ENCODE data around the gene DYNLT5.
A peak's percentile ranks its signal among the peaks of the same experiment; 100 is the strongest.

DYNLT5 gene

DNA sequence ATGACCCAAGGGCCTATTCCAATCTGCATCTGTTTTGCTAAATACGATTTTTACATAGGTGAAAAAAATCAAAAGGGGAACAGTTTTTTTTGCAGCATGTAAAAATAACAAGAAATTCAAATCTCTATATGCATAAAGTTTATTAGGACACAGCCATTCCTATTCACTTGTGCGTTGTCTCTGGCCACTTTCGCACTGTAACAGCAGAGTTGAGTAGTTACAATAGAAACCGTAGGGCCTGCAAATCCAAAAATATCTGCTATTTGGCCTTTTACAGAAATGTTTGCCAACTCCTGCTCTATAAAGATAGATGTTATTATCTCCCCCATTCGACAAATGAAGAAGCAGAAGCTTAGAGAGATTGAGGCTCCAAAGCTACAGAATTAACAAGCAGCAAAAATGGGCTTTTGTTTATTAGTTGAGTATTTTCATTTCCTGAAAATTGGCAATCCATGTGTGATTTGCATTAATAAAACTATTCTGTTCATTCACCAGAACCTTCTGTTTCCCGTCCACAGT is 5.5 kb downstream of the DYNLT5 start (continued):
- TF ChIP-seq ZNF518A (tag by site-specific recombination; conservative IDR thresholded peaks at IDR 0.05; ENCODE audit: low read depth) = no peak

DNA sequence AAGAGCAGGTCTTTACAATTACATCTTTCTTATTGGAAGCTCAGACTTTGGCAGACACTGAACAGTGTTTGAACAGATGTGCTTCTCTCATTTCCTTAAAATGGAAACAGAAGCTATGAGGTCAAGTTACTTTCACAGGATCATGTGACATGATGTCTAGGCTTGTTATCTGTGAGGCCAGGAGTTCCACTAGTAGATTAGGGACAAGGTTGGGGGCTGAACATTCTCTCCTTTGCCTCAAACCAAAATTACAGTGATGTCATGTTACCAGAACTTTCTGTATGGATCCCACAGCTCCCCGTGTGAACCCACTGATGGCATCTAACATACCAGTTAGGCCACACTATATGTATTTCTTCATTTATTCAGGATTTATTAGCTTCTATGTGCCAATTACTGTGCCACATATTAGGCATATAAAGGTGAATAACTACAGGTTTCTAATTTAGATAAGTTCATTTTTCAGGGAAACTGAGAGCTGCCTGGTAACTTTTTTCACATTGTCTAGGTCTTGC is 6.0 kb downstream of the DYNLT5 start:
- ChIA-PET POLR2A (no interaction called here), CTCF (interaction anchor here (0.5 to 1.3 kb wide), 6 partner anchors 19 to 455 kb away, joined by 3 to 6 read pairs (median 4); partner anchors contain the start of gene SLC35D1)
- TF ChIP-seq ZNF394 (tag by site-specific recombination; IDR thresholded peaks at IDR 0.05; ENCODE audit: borderline replicate concordance) = no peak
- TF ChIP-seq, protein P1, sequence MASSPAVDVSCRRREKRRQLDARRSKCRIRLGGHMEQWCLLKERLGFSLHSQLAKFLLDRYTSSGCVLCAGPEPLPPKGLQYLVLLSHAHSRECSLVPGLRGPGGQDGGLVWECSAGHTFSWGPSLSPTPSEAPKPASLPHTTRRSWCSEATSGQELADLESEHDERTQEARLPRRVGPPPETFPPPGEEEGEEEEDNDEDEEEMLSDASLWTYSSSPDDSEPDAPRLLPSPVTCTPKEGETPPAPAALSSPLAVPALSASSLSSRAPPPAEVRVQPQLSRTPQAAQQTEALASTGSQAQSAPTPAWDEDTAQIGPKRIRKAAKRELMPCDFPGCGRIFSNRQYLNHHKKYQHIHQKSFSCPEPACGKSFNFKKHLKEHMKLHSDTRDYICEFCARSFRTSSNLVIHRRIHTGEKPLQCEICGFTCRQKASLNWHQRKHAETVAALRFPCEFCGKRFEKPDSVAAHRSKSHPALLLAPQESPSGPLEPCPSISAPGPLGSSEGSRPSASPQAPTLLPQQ (tag by site-specific recombination; IDR thresholded peaks at IDR 0.05) = peak; percentile 26; the same call in 1 of the 2 replicates
- no peaks in the 10 kb centered on the region for H3K9me3 ChIP-seq (ENCODE audit: control insufficient read depth, insufficient read depth, low read depth, low read length)
- H3K27ac ChIP-seq (ENCODE audit: extremely low read depth, low read depth, low read length) = no peak overlapping the region
- no peaks in the 10 kb centered on the region for H3K4me1 ChIP-seq (ENCODE audit: control insufficient read depth, insufficient read depth, low read length)
- no peak overlapping the region for H3K4me3 ChIP-seq (ENCODE audit: low read depth, low read length)
- no peaks in the 10 kb centered on the region for H3K36me3 ChIP-seq (ENCODE audit: control insufficient read depth in 2 of 2, insufficient read depth in 1 of 2, low read length in 2 of 2)

DNA sequence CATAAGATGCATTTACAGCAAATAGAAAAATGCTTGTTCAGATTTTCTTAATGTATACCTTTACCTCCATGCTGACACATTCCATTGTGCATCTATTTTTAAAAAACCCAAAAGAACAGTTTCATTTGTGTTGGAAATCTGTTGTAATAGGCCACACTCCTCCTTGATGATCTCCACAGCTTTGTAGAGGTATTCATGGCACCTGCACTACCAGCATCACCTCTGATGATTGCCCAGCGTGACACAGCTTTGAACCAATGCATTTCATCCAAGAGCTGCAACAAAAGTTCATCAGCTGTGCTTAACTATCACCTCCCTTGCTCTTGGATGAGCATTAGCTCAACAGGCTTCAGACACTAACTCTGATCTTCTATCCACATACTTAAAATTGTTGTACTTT is 8.2 kb downstream of the DYNLT5 start:
- CTCF ChIA-PET = interaction anchor here (0.6 to 0.7 kb wide), 2 partner anchors 194 to 508 kb away, joined by 3 read pairs; no protein-coding TSS in a partner anchor
- POLR2A ChIA-PET = no interaction called here

More for the DNA sequence above, 8.2 kb downstream of the DYNLT5 start:
- H3K4me1 ChIP-seq (ENCODE audit: control insufficient read depth, insufficient read depth, low read length) = no peaks in the 10 kb centered on the region
- TF ChIP-seq ZNF626 (tag by site-specific recombination; IDR thresholded peaks at IDR 0.05) (no peak), ZNF221 (tag by site-specific recombination; IDR thresholded peaks at IDR 0.05; ENCODE audit: borderline replicate concordance) (no peak), ZNF214 (tag by site-specific recombination; IDR thresholded peaks at IDR 0.05; ENCODE audit: borderline replicate concordance) (no peak), ZNF558 (tag by site-specific recombination; IDR thresholded peaks at IDR 0.05) (no peak), ZSCAN23 (tag by site-specific recombination; IDR thresholded peaks at IDR 0.05) (no peak), MZF1 (tag by site-specific recombination; IDR thresholded peaks at IDR 0.05; ENCODE audit: borderline replicate concordance) (no peak), MYNN (tag by site-specific recombination; IDR thresholded peaks at IDR 0.05; ENCODE audit: borderline replicate concordance) (no peak), PRDM1 (tag by site-specific recombination; IDR thresholded peaks at IDR 0.05) (no peak), ZIC2 (tag by site-specific recombination; IDR thresholded peaks at IDR 0.05) (no peak), KLF10 (tag by site-specific recombination; IDR thresholded peaks at IDR 0.05) (no peak), ZNF645 (tag by site-specific recombination; IDR thresholded peaks at IDR 0.05) (no peak), ZNF354C (tag by site-specific recombination; IDR thresholded peaks at IDR 0.05; ENCODE audit: borderline replicate concordance, low read depth) (no peak), ZNF157 (tag by site-specific recombination; IDR thresholded peaks at IDR 0.05) (no peak), ZNF658 (tag by site-specific recombination; IDR thresholded peaks at IDR 0.05) (no peak), ZSCAN16 (tag by site-specific recombination; IDR thresholded peaks at IDR 0.05) (no peak), ZNF292 (tag by site-specific recombination; IDR thresholded peaks at IDR 0.05; ENCODE audit: borderline replicate concordance, low read depth) (no peak)
- TF ChIP-seq, protein P2, sequence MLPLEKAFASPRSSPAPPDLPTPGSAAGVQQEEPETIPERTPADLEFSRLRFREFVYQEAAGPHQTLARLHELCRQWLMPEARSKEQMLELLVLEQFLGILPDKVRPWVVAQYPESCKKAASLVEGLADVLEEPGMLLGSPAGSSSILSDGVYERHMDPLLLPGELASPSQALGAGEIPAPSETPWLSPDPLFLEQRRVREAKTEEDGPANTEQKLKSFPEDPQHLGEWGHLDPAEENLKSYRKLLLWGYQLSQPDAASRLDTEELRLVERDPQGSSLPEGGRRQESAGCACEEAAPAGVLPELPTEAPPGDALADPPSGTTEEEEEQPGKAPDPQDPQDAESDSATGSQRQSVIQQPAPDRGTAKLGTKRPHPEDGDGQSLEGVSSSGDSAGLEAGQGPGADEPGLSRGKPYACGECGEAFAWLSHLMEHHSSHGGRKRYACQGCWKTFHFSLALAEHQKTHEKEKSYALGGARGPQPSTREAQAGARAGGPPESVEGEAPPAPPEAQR (tag by site-specific recombination; IDR thresholded peaks at IDR 0.05) = no peak
- no peak overlapping the region for H3K27ac ChIP-seq (ENCODE audit: extremely low read depth, low read depth, low read length)
- no peaks in the 10 kb centered on the region for H3K36me3 ChIP-seq (ENCODE audit: control insufficient read depth in 2 of 2, insufficient read depth in 1 of 2, low read length in 2 of 2)
- no peak overlapping the region for H3K4me3 ChIP-seq (ENCODE audit: low read depth, low read length)
- H3K9me3 ChIP-seq (ENCODE audit: control insufficient read depth, insufficient read depth, low read depth, low read length) = no peaks in the 10 kb centered on the region

Data from HEK293 (cell line).